Stimulated activated CD8-positive, alpha-beta memory T cell treated with anti-CD3 and anti-CD28 coated beads, Interleukin-4, amount 100 ng/mL, for 48 hours (primary cell): Measurements from ENCODE around the gene ADD1.
"Not testable (repeated sequence)": the region's sequence is repeated elsewhere in the genome, so short reads cannot be mapped to it uniquely, and the experiment has no call there.

ENCODE experiments used
- DNase-seq: peaks from one replicate; pipeline ENCODE4 v3.0.0-alpha.2; 2020

ADD1 gene

DNA sequence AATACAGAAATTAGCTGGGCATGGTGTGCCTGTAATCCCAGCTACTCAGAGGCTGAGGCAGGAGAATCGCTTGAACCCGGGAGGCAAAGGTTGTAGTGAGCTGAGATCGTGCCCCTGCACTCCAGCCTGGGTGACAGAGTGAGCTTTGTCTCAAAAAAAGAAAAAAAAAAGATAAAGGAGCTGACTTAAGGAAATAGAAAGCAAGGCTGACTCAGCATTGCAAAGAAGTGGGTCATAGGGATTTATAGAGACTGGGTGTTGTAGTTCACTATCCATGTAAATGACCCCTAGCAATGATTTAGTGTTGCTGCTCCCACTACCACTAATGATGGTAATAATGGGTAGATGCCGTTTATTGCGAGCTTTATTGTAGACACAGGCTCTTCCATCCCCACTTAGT, 47.6 kb downstream of the ADD1 start:
- no peak for DNase-seq

DNA sequence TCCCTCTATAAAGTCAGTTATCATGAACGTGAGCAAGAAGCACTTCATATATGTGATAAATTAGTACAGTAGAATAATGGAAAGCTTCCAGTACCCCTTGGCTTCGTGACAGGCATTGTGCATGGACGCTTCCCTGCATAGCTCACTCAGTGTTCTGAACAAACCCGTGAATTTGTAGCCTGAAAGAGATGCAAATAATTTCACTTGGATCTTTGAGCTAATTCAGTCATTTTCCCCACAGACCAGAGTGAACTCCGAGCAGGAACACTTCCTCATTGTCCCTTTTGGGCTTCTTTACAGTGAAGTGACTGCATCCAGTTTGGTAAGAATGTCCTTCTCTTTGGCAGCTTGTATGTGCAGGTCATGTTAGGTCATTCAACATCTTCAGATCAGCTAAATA, 50.1 kb downstream of the ADD1 start:
- DNase-seq = no peak

DNA sequence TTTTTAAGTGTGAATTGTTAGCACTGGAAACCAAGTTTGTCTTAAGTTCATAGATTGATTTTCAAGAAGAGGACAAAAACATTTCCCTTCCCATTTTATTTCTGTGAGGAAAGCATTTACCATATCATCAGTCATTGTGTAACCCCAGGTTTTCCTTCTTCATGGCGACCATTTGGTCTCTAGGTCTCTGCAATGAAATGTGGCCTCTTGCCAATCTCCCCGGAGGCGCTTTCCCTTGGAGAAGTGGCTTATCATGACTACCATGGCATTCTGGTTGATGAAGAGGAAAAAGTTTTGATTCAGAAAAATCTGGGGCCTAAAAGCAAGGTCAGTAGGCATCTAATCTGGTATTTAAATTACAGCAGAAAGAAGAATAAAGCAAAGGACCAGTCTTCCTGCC, 54.4 kb downstream of the ADD1 start:
- no peak for DNase-seq

DNA sequence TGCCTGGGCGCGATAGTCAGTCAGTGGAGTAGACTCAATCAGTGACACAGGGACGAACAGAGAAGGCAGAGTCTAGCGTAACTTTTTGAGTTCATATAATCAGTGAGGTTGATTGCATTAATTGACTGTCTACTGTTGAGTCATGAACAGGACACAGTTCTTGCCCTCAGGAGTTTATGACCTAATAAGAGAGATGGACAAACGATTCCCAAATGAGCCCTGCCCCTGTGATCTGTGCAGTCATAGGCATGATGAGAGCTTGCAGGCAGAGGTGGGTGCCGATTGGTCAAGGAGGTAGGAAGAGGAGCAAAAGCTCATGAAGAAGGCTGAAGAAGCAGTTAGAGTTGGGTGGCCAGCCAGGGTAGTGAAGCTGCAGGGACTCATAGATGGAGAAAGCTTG, 57.1 kb downstream of the ADD1 start:
- DNase-seq = no peak

DNA sequence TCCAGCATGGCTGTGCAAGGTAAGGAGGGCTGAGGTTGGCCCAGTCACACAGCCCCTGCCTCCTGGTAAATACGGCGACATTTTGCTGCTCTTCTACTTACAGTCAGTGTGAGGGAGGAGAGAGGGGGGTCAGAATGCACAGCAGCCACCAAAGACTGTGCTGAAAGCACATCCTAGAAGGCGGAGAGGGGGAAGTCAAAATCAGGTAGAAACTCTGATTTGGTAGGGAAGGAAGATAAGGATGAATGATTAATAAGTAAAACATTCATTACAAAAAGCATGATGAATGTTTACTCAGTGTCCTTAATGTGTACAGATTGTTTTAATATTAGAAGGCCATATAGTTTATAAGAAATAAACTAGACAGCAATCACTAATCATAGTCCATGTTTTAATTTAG, 57.5 kb downstream of the ADD1 start:
- DNase-seq = no peak

DNA sequence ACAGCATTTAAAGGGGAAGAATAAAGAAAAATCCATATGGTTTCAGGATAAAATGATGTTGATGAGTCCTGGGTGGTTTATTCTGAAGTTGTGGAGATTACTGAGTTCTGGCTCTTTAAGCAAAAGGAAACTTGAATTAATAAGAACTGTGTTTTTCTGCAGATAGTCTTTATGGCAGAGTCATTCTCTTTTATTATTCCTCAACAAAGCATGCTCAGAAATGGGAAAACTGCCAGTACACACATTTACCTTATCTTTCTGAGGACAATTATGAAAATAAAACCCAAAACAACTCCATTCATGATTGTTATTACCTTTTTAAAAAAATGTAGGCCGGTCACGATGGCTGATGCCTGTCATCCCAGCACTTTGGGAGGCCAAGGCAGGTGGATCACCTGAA, 58.5 kb downstream of the ADD1 start:
- DNase-seq = no peak

GRCh38 chr4:2905544-2905943, 61.9 kb downstream of the ADD1 start:
- DNase-seq = no peak

GRCh38 chr4:2906218-2906617, 62.6 kb downstream of the ADD1 start:
- no peak for DNase-seq

DNA sequence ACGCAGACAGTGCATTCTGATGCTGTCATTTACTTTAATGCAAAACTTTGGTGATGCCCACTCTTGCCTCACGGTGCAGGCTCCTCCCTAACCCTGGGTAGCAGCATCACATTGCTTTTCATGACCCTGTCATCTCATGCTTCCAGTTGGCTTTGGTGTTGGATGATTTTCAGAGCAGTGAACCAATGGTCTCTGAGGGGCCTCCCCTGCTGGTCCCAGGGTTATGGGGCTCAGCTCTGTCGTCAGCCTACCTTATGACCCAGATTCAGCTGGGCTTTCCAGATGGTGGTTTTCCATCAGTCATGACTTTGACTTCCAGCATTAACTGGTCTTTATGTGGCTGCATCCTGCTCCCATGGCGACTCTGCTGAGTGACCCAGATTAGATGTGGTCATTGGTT, 63.6 kb downstream of the ADD1 start:
- DNase-seq = no peak

- DNase-seq = no peak
Measured at GRCh38 chr4:2907706-2908293, 64.2 kb downstream of the ADD1 start.

DNA sequence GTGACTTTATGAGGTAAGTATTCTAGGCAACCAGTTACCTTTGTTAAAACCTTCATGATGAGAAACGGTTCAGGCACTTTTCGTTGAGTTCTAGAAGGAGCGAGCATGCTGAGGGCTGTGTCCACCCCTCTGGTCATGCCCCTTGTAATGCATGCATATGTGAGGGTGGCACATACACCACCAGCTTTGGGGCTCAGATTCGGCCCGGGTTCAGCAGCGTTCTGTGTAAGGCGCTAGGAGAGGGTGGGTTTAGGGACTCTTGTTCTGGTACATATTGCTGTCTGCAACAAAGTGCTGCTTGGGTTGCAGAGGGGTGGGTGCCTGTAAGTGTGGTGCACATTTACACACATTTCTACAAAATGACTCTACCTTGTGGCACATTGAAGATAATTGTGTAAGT, 65.0 kb downstream of the ADD1 start:
- no peak for DNase-seq

DNA sequence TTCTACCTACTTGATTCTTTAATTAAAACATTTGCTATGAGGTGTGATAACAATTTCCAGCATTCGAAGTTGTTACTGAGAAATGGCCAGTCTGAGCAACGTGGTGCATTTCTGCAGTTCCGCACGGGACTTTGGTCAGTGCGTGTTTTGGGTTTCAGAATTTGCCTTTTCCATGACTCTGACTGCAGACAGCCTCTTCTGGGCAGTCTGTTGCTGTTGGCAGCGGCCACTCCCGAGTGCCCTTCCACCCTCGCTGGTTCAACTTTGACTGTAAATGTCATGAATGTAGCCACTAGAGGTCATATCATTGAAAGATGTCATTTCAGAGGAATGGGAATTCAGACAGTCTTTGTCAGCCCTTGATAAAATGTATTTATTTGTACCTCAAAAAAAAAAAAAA, 65.9 kb downstream of the ADD1 start:
- no peak for DNase-seq

- no peak for DNase-seq
Measured at GRCh38 chr4:2910409-2910808, 66.8 kb downstream of the ADD1 start.

- no peak for DNase-seq
Measured at GRCh38 chr4:2911868-2912267, 68.2 kb downstream of the ADD1 start.

- DNase-seq = no peak
Measured at GRCh38 chr4:2913168-2913567, 69.5 kb downstream of the ADD1 start.

- DNase-seq = peak; percentile 52
Measured at GRCh38 chr4:2914256-2915126, 70.8 kb downstream of the ADD1 start.

GRCh38 chr4:2915789-2916188, 72.1 kb downstream of the ADD1 start:
- DNase-seq = no peak

DNA sequence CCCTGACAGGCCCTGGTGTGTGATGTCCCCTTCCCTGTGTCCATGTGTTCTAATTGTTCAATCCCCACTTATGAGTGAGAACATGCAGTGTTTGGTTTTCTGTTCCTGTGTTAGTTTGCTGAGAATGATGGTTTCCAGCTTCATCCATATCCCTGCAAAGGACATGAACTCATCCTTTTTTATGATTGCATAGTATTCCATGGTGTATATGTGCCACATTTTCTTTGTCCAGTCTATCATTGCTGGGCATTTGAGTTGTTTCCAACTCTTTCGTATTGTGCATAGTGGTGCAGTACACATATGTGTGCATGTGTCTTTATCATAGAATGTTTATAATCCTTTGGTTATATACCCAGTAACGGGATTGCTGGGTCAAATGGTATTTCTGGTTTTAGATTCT, 73.1 kb downstream of the ADD1 start:
- not testable (repeated sequence) for DNase-seq

DNA sequence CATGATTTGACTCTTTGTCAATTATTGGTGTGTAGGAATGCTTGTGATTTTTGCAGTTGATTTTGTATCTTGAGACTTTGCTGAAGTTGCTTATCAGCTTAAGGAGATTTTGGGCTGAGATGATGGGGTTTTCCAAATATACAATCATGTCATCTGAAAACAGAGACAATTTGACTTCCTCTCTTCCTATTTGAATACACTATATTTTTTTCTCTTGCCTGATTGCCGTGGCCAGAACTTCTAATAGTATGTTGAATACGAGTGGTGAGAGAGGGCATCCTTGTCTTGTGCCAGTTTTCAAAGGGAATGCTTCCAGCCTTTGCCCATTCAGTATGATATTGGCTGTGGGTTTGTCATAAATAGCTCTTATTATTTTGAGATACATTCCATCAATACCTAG, 74.7 kb downstream of the ADD1 start:
- DNase-seq = not testable (repeated sequence)

DNA sequence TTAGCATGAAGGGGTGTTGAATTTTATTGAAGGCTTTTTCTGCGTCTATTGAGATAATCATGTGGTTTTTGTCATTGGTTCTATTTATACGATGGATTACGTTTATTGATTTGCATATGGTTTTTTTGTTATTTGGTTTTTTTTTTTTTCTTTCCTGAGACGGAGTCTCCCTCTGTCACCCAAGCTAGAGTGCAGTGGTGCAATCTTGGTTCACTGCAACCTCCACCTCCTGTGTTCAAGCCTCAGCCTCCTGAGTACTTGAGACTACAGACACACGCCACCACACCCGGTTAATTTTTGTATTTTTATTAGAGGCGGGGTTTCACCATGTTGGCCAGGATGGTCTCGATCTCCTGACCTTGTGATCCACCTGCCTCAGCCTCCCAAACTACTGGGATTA, 75.1 kb downstream of the ADD1 start:
- not testable (repeated sequence) for DNase-seq

DNA sequence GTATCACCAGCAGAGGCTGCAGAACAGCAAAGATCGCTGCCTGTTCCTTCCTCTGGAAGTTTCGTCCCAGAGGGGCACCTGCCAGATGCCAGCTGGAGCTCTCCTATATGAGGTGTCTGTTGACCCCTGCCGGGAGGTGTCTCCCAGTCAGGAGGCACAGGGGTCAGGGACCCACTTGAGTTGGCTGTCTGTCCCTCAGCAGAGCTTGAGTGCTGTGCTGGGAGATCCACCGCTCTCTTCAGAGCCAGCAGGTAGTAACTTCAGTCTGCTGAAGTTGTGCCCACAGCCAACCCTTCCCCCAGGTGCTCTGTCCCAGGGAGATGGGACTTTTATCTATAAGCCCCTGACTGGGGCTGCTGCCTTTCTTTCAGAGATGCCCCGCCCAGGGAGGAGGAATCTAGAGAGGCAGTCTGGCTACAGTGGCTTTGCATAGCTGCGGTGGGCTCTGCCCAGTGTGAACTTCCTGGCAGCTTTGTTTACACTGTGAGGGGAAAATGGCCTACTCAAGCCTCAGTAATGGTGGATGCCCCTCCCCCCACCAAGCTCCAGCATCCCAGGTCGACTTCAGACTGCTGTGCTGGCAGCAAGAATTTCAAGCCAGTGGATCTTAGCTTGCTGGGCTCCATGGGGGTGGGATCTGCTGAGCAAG, 78.9 kb downstream of the ADD1 start:
- DNase-seq = not testable (repeated sequence)

DNA sequence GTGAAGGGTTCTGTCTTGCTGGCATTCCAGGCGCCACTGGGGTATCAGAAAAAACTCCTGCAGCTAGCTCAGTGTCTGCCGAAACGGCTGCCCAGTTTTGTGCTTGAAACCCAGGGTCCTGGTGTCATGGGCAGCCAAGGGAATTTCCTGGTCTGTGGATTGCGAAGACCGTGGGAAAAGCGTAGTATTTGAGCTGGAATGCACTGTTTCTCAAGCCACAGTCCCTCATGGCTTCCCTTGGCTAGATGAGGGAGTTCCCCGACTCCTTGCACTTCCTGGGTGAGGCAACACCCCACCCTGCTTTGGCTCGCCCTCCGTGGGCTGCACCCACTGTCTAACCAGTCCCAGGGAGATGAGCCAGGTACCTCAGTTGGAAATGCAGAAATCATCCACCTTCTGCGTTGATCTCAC, 79.5 kb downstream of the ADD1 start:
- no peak for DNase-seq

GRCh38 chr4:2923668-2924173, 80.1 kb downstream of the ADD1 start:
- no peak for DNase-seq

DNA sequence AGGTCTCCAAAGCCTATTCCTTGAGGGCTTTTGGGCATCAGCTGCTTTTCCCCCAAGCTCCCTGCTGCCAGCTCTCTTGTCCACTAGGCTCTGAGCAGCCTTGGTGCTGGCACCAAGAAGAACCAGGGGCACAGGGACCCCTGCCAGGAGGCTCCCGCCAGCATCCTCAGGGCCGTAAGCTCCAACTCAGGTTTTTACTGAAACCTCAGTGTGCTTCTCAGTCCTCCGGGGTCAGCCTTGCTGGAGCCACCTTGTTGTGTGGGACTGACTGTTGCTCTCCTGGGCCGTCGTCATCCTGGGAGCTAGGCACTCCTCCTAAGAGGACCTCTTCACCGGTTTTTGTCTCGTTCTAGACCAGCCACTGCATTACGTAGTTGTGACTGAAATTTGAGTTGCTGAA, 80.6 kb downstream of the ADD1 start:
- DNase-seq = no peak
